HEK293 (cell line): ENCODE data around the gene TOMM7.

Source experiments
- CTCF ChIA-PET: fragments of 350-600 bp; formaldehyde crosslinking; extraction: SDS; loops from one replicate; lab custom pipeline; 2021; ENCODE audit warnings: antibody characterized with exemption; lab: Yijun Ruan, JAX
- POLR2A ChIA-PET: fragments of 300-600 bp; formaldehyde crosslinking; extraction: SDS; loops from one replicate; lab custom pipeline; 2020; ENCODE audit warnings: antibody characterized with exemption, inconsistent platforms; lab: Yijun Ruan, JAX
- H3K27ac ChIP-seq: fragments of 200-500 bp; sonication (Bioruptor generic); 2 replicates; pipeline ENCODE4 v1.5.1; 2014; ENCODE audit warnings: low read depth, low read length, control low read depth, inconsistent platforms; ENCODE audit errors: extremely low read depth
- H3K36me3 ChIP-seq, 2 experiments: fragments of 200-500 bp in 1 of 2; sonication (Bioruptor generic) in 1 of 2; 1 replicate in 1 of 2; 2 replicates in 1 of 2; pipeline ENCODE4 v1.5.1; 2014 to 2017; ENCODE audit warnings: inconsistent platforms in 2 of 2, low read length in 2 of 2; ENCODE audit not compliant: control insufficient read depth in 2 of 2, insufficient read depth in 1 of 2
- H3K4me1 ChIP-seq: fragments of 200-500 bp; sonication (Bioruptor generic); 2 replicates; pipeline ENCODE4 v1.5.1; 2014; ENCODE audit warnings: mild to moderate bottlenecking, low read length, inconsistent platforms; ENCODE audit not compliant: control insufficient read depth, insufficient read depth
- H3K4me3 ChIP-seq: 2 replicates; pipeline ENCODE4 v1.5.1; 2011; ENCODE audit warnings: low read depth, mild to moderate bottlenecking, control low read depth, low read length, moderate library complexity
- H3K9me3 ChIP-seq: fragments of 200-500 bp; sonication (Bioruptor generic); 2 replicates; pipeline ENCODE4 v1.5.1; 2014; ENCODE audit warnings: low read depth, low read length, inconsistent platforms; ENCODE audit not compliant: control insufficient read depth, insufficient read depth
- ATF2 ChIP-seq: fragments of 450-650 bp; formaldehyde crosslinking; IDR thresholded peaks from 2 replicates; pipeline ENCODE4 v1.5.1; 2016; ENCODE audit warnings: missing biosample characterization, missing genetic modification characterization, low read depth
- BCL11B ChIP-seq: fragments of 450-650 bp; formaldehyde crosslinking; IDR thresholded peaks from 2 replicates; pipeline ENCODE4 v1.5.1; 2016; ENCODE audit warnings: low read depth, missing biosample characterization, missing genetic modification characterization
- PRDM4 ChIP-seq: fragments of 450-650 bp; formaldehyde crosslinking; IDR thresholded peaks from 2 replicates; pipeline ENCODE4 v1.5.1; 2017; ENCODE audit warnings: missing biosample characterization, missing genetic modification characterization
- RBAK ChIP-seq: fragments of 450-650 bp; formaldehyde crosslinking; IDR thresholded peaks from 2 replicates; pipeline ENCODE4 v1.5.1; 2016; ENCODE audit warnings: missing biosample characterization, missing genetic modification characterization
- TRIM28 ChIP-seq: IDR thresholded peaks from 2 replicates; pipeline ENCODE4 v1.6.1; 2011; ENCODE audit warnings: low read length, control low read depth, borderline replicate concordance
- ZFP37 ChIP-seq: fragments of 450-650 bp; formaldehyde crosslinking; IDR thresholded peaks from 2 replicates; pipeline ENCODE4 v1.5.1; 2016; ENCODE audit warnings: missing biosample characterization, missing genetic modification characterization
- ZNF10 ChIP-seq: fragments of 450-650 bp; formaldehyde crosslinking; IDR thresholded peaks from 2 replicates; pipeline ENCODE4 v1.5.1; 2017; ENCODE audit warnings: missing biosample characterization, missing genetic modification characterization
- ZNF23 ChIP-seq: fragments of 450-650 bp; formaldehyde crosslinking; IDR thresholded peaks from 2 replicates; pipeline ENCODE4 v1.5.1; 2016; ENCODE audit warnings: missing biosample characterization, missing genetic modification characterization, borderline replicate concordance
- ZNF248 ChIP-seq: fragments of 450-650 bp; formaldehyde crosslinking; IDR thresholded peaks from 2 replicates; pipeline ENCODE4 v1.5.1; 2017; ENCODE audit warnings: missing biosample characterization, missing genetic modification characterization
- ZNF366 ChIP-seq: fragments of 450-650 bp; formaldehyde crosslinking; conservative IDR thresholded peaks from 2 replicates; pipeline ENCODE4 v1.5.1; 2016; ENCODE audit warnings: missing biosample characterization, missing genetic modification characterization
- ZNF529 ChIP-seq: fragments of 450-650 bp; formaldehyde crosslinking; IDR thresholded peaks from 2 replicates; pipeline ENCODE4 v1.5.1; 2017; ENCODE audit warnings: missing genetic modification characterization, missing biosample characterization; ENCODE audit not compliant: insufficient replicate concordance
- ZNF624 ChIP-seq: fragments of 450-650 bp; formaldehyde crosslinking; IDR thresholded peaks from 2 replicates; pipeline ENCODE4 v1.5.1; 2017; ENCODE audit warnings: missing biosample characterization, missing genetic modification characterization
- ZNF670 ChIP-seq: fragments of 450-650 bp; formaldehyde crosslinking; IDR thresholded peaks from 2 replicates; pipeline ENCODE4 v1.5.1; 2016; ENCODE audit warnings: missing biosample characterization, missing genetic modification characterization, low read depth
- TF ChIP-seq, protein P1 (sequence below): fragments of 450-650 bp; formaldehyde crosslinking; IDR thresholded peaks from 2 replicates; pipeline ENCODE4 v1.5.1; 2017; ENCODE audit warnings: missing biosample characterization, missing genetic modification characterization
- TF ChIP-seq, protein P2 (sequence below): fragments of 450-650 bp; formaldehyde crosslinking; IDR thresholded peaks from 2 replicates; pipeline ENCODE4 v1.5.1; 2016; ENCODE audit warnings: missing biosample characterization, missing genetic modification characterization, borderline replicate concordance

TOMM7 gene

DNA sequence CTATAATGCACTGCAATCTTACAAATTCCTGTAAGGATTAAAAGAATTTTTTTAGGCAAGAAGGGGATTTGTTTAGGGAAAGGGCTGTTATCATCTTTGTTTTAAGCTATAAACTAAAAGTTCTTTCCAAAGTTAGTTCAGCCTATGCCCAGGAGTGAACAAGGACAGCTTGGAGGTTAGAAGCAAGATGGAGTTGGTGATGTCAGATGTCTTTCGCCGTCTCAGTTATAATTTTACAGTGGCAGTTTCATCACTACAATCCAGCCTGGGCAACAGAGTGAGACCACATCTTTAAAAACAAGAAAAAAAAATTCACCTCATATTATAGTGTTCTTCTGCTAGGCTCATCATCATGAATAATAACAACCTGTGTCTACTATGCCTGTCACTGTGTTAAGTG is 2.1 kb upstream of the TOMM7 start:
- no peaks in the 10 kb centered on the region for H3K36me3 ChIP-seq
- no peak overlapping the region for H3K27ac ChIP-seq
- POLR2A ChIA-PET, result no interaction called here
- H3K4me3 ChIP-seq, result no peak overlapping the region
- CTCF ChIA-PET, result interaction anchor here (0.7 kb wide), 1 partner anchor 696 kb away, joined by 4 read pairs; no protein-coding TSS in a partner anchor
- TF ChIP-seq ZNF248, result no peak
- no peak for TF ChIP-seq ZNF670 (tag by site-specific recombination)
- no peak for TF ChIP-seq PRDM4
- no peak for TF ChIP-seq BCL11B (tag by site-specific recombination)
- TF ChIP-seq, protein P1, sequence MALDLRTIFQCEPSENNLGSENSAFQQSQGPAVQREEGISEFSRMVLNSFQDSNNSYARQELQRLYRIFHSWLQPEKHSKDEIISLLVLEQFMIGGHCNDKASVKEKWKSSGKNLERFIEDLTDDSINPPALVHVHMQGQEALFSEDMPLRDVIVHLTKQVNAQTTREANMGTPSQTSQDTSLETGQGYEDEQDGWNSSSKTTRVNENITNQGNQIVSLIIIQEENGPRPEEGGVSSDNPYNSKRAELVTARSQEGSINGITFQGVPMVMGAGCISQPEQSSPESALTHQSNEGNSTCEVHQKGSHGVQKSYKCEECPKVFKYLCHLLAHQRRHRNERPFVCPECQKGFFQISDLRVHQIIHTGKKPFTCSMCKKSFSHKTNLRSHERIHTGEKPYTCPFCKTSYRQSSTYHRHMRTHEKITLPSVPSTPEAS (tag by site-specific recombination), result no peak
- no peak for TF ChIP-seq ZNF624 (tag by site-specific recombination)
- no peak for TF ChIP-seq TRIM28
- TF ChIP-seq ZFP37 (tag by site-specific recombination), result no peak
- TF ChIP-seq ZNF529 (tag by site-specific recombination), result no peak
- no peak for TF ChIP-seq ATF2 (tag by site-specific recombination)
- TF ChIP-seq ZNF23 (tag by site-specific recombination), result no peak
- TF ChIP-seq RBAK (tag by site-specific recombination), result no peak
- TF ChIP-seq, protein P2, sequence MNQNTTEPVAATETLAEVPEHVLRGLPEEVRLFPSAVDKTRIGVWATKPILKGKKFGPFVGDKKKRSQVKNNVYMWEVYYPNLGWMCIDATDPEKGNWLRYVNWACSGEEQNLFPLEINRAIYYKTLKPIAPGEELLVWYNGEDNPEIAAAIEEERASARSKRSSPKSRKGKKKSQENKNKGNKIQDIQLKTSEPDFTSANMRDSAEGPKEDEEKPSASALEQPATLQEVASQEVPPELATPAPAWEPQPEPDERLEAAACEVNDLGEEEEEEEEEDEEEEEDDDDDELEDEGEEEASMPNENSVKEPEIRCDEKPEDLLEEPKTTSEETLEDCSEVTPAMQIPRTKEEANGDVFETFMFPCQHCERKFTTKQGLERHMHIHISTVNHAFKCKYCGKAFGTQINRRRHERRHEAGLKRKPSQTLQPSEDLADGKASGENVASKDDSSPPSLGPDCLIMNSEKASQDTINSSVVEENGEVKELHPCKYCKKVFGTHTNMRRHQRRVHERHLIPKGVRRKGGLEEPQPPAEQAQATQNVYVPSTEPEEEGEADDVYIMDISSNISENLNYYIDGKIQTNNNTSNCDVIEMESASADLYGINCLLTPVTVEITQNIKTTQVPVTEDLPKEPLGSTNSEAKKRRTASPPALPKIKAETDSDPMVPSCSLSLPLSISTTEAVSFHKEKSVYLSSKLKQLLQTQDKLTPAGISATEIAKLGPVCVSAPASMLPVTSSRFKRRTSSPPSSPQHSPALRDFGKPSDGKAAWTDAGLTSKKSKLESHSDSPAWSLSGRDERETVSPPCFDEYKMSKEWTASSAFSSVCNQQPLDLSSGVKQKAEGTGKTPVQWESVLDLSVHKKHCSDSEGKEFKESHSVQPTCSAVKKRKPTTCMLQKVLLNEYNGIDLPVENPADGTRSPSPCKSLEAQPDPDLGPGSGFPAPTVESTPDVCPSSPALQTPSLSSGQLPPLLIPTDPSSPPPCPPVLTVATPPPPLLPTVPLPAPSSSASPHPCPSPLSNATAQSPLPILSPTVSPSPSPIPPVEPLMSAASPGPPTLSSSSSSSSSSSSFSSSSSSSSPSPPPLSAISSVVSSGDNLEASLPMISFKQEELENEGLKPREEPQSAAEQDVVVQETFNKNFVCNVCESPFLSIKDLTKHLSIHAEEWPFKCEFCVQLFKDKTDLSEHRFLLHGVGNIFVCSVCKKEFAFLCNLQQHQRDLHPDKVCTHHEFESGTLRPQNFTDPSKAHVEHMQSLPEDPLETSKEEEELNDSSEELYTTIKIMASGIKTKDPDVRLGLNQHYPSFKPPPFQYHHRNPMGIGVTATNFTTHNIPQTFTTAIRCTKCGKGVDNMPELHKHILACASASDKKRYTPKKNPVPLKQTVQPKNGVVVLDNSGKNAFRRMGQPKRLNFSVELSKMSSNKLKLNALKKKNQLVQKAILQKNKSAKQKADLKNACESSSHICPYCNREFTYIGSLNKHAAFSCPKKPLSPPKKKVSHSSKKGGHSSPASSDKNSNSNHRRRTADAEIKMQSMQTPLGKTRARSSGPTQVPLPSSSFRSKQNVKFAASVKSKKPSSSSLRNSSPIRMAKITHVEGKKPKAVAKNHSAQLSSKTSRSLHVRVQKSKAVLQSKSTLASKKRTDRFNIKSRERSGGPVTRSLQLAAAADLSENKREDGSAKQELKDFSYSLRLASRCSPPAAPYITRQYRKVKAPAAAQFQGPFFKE (tag by site-specific recombination), result no peak
- TF ChIP-seq ZNF10 (tag by site-specific recombination), result no peak
- TF ChIP-seq ZNF366 (tag by site-specific recombination), result no peak
- TF ChIP-seq, all 188 proteins: peak for 0
- Histone ChIP-seq H3K9me3 (no peaks in the 10 kb centered on the region), H3K4me1 (no peaks in the 10 kb centered on the region)
